Mesenchymal stem cell (in vitro differentiated cells and primary cell): ENCODE results near the gene KLHL3.

Experiments
- DNase-seq: peaks from one replicate; pipeline ENCODE4 v3.0.0-alpha.2; 2013
- H2AFZ ChIP-seq: one replicate; pipeline ENCODE4 v1.6.1; 2013; ENCODE audit warnings: low read depth, mild to moderate bottlenecking, control low read depth, inconsistent platforms, low read length, moderate library complexity
- H2AK5ac ChIP-seq: 2 replicates; pipeline ENCODE4 v1.6.1; 2013; ENCODE audit warnings: low read length, moderate library complexity, mild to moderate bottlenecking, inconsistent platforms; ENCODE audit not compliant: severe bottlenecking
- H2BK120ac ChIP-seq: one replicate; pipeline ENCODE4 v1.6.1; 2013; ENCODE audit warnings: low read depth, mild to moderate bottlenecking, inconsistent platforms, low read length, moderate library complexity
- H2BK12ac ChIP-seq, 2 experiments: one replicate each; pipeline ENCODE4 v1.6.1; 2013; ENCODE audit warnings: inconsistent platforms in 2 of 2, low read length in 2 of 2, mild to moderate bottlenecking in 2 of 2, moderate library complexity in 2 of 2, control low read depth in 1 of 2
- H2BK15ac ChIP-seq: one replicate; pipeline ENCODE4 v1.6.1; 2013; ENCODE audit warnings: mild to moderate bottlenecking, low read depth, inconsistent platforms; ENCODE audit not compliant: poor library complexity, severe bottlenecking
- H2BK5ac ChIP-seq: 2 replicates; pipeline ENCODE4 v1.6.1; 2013; ENCODE audit warnings: low read depth, mild to moderate bottlenecking, low read length, control low read depth, inconsistent platforms; ENCODE audit not compliant: poor library complexity, severe bottlenecking
- H3K14ac ChIP-seq, 2 experiments: one replicate each; pipeline ENCODE4 v1.6.1; 2013; ENCODE audit warnings: inconsistent platforms in 2 of 2, low read length in 2 of 2, control low read depth in 1 of 2, mild to moderate bottlenecking in 1 of 2, moderate library complexity in 1 of 2
- H3K18ac ChIP-seq, 2 experiments: one replicate each; pipeline ENCODE4 v1.6.1; 2013; ENCODE audit warnings: inconsistent platforms in 2 of 2, low read length in 2 of 2, control low read depth in 1 of 2, low read depth in 1 of 2, mild to moderate bottlenecking in 1 of 2
- H3K23ac ChIP-seq, 2 experiments: one replicate each; pipeline ENCODE4 v1.6.1; 2013; ENCODE audit warnings: inconsistent platforms in 2 of 2, low read length in 2 of 2, mild to moderate bottlenecking in 2 of 2, moderate library complexity in 2 of 2, control low read depth in 1 of 2
- H3K27ac ChIP-seq: 2 replicates; pipeline ENCODE4 v1.5.1; 2013; ENCODE audit warnings: mild to moderate bottlenecking, moderate library complexity, low read length, control low read depth, inconsistent platforms; ENCODE audit not compliant: poor library complexity, severe bottlenecking
- H3K27me3 ChIP-seq, 2 experiments: 2 replicates each; pipeline versions ENCODE4 v1.6.1 to v1.7.0; 2013; ENCODE audit warnings: low read length in 2 of 2, mild to moderate bottlenecking in 2 of 2, moderate library complexity in 2 of 2, control low read depth in 1 of 2, inconsistent platforms in 1 of 2; ENCODE audit not compliant: control insufficient read depth in 1 of 2, insufficient read depth in 1 of 2
- H3K36me3 ChIP-seq, 2 experiments: 2 replicates each; pipeline versions ENCODE4 v1.6.1 to v1.7.0; 2013; ENCODE audit warnings: low read length in 2 of 2, control low read depth in 1 of 2, inconsistent platforms in 1 of 2, low read depth in 1 of 2, mild to moderate bottlenecking in 1 of 2; ENCODE audit not compliant: insufficient read depth in 2 of 2, control insufficient read depth in 1 of 2
- H3K4ac ChIP-seq, 2 experiments: one replicate each; pipeline ENCODE4 v1.6.1; 2013; ENCODE audit warnings: inconsistent platforms in 2 of 2, low read length in 2 of 2, mild to moderate bottlenecking in 2 of 2, moderate library complexity in 2 of 2, control low read depth in 1 of 2, low read depth in 1 of 2
- H3K4me1 ChIP-seq: 2 replicates; pipeline ENCODE4 v1.6.1; 2013; ENCODE audit warnings: low read depth, low read length, control low read depth; ENCODE audit not compliant: control insufficient read depth, insufficient read depth
- H3K4me2 ChIP-seq: 2 replicates; pipeline ENCODE4 v1.6.1; 2013; ENCODE audit warnings: low read length, mild to moderate bottlenecking, inconsistent platforms; ENCODE audit not compliant: poor library complexity, severe bottlenecking
- H3K4me3 ChIP-seq, 2 experiments: 2 replicates each; pipeline versions ENCODE4 v1.5.1 to v1.7.0; 2013; ENCODE audit warnings: low read length in 2 of 2, mild to moderate bottlenecking in 2 of 2, control low read depth in 1 of 2, low read depth in 1 of 2; ENCODE audit not compliant: insufficient read depth in 1 of 2
- H3K79me1 ChIP-seq: replicated peaks from 2 replicates; pipeline ENCODE4 v1.6.1; 2013; ENCODE audit warnings: mild to moderate bottlenecking, control low read depth, low read length, inconsistent platforms; ENCODE audit not compliant: poor library complexity, severe bottlenecking
- H3K9ac ChIP-seq: 2 replicates; pipeline ENCODE4 v1.7.0; 2013; ENCODE audit warnings: mild to moderate bottlenecking, low read length, moderate library complexity
- H3K9me3 ChIP-seq: 2 replicates; pipeline ENCODE4 v1.7.0; 2013; ENCODE audit warnings: mild to moderate bottlenecking, low read length; ENCODE audit not compliant: control insufficient read depth
- H4K8ac ChIP-seq: one replicate; pipeline ENCODE4 v1.6.1; 2013; ENCODE audit warnings: inconsistent platforms, mild to moderate bottlenecking, low read length, moderate library complexity
- H4K91ac ChIP-seq: one replicate; pipeline ENCODE4 v1.6.1; 2013; ENCODE audit warnings: mild to moderate bottlenecking, low read length, inconsistent platforms
- WGBS: methylation state at CpG from one replicate; pipeline ENCODE4 v1.1.7; 2013; ENCODE audit warnings: mixed read lengths; 5-methylcytosine and 5-hydroxymethylcytosine counted together

The KLHL3 gene

GRCh38 chr5:137641148-137641547, 94.7 kb downstream of the KLHL3 start:
- DNase-seq = no peak
- H3K4ac ChIP-seq = no peak overlapping the region
- WGBS = 84% methylated on average over 1 of the region's 1 CpG
- H2AFZ ChIP-seq = no peak overlapping the region
- no peak overlapping the region for H2BK5ac ChIP-seq
- H3K14ac ChIP-seq = no peak overlapping the region
- peaks cover 25% of the 10 kb centered on the region for H3K9me3 ChIP-seq
- H3K27ac ChIP-seq = no peak overlapping the region
- no peak overlapping the region for H3K4me3 ChIP-seq
- H2AK5ac ChIP-seq = no peak overlapping the region
- H2BK120ac ChIP-seq = no peak overlapping the region
- H3K79me1 ChIP-seq = no peaks in the 10 kb centered on the region
- no peak overlapping the region for H3K9ac ChIP-seq
- H3K23ac ChIP-seq = no peak overlapping the region
- no peak overlapping the region for H2BK15ac ChIP-seq
- H4K91ac ChIP-seq = no peak overlapping the region
- no peak overlapping the region for H3K4me2 ChIP-seq
- no peaks in the 10 kb centered on the region for H3K27me3 ChIP-seq
- H3K4me1 ChIP-seq = peaks cover 1% of the 10 kb centered on the region
- H3K18ac ChIP-seq = no peak overlapping the region
- no peak overlapping the region for H2BK12ac ChIP-seq
- H4K8ac ChIP-seq = no peak overlapping the region
- peaks cover 0 to 4% of the 10 kb centered on the region in 2 experiments for H3K36me3 ChIP-seq

- H3K14ac ChIP-seq = no peak overlapping the region
- H3K79me1 ChIP-seq = no peaks in the 10 kb centered on the region
- H3K27me3 ChIP-seq = no peaks in the 10 kb centered on the region
- H3K36me3 ChIP-seq = peaks cover 0 to 4% of the 10 kb centered on the region in 2 experiments
- H4K91ac ChIP-seq = no peak overlapping the region
- H2AFZ ChIP-seq = no peak overlapping the region
- no peak overlapping the region for H3K27ac ChIP-seq
- H3K9ac ChIP-seq = no peak overlapping the region
- peaks cover 12% of the 10 kb centered on the region for H3K9me3 ChIP-seq
- WGBS = 90% methylated on average over 11 of the region's 11 CpGs
- no peak overlapping the region for H3K4me2 ChIP-seq
- H2BK12ac ChIP-seq = no peak overlapping the region
- H2BK120ac ChIP-seq = no peak overlapping the region
- no peak overlapping the region for H3K4ac ChIP-seq
- H2AK5ac ChIP-seq = no peak overlapping the region
- no peak overlapping the region for H4K8ac ChIP-seq
- no peak overlapping the region for H2BK15ac ChIP-seq
- DNase-seq = no peak
- H3K23ac ChIP-seq = no peak overlapping the region
- no peak overlapping the region for H2BK5ac ChIP-seq
- no peak overlapping the region for H3K4me3 ChIP-seq
- H3K18ac ChIP-seq = no peak overlapping the region
- H3K4me1 ChIP-seq = peaks cover 4% of the 10 kb centered on the region
These were observed 96.2 kb downstream of the KLHL3 start for GRCh38 chr5:137639645-137640044.

- no peak overlapping the region for H2BK12ac ChIP-seq
- no peak overlapping the region for H2BK5ac ChIP-seq
- no peak overlapping the region for H2AFZ ChIP-seq
- H3K4me3 ChIP-seq = no peak overlapping the region
- no peak overlapping the region for H3K23ac ChIP-seq
- no peak overlapping the region for H3K14ac ChIP-seq
- no peaks in the 10 kb centered on the region for H3K27me3 ChIP-seq
- no peak overlapping the region for H4K8ac ChIP-seq
- H3K9me3 ChIP-seq = peaks cover 10% of the 10 kb centered on the region
- DNase-seq = no peak
- H3K4ac ChIP-seq = no peak overlapping the region
- H3K9ac ChIP-seq = no peak overlapping the region
- H2BK120ac ChIP-seq = no peak overlapping the region
- peaks cover 0 to 4% of the 10 kb centered on the region in 2 experiments for H3K36me3 ChIP-seq
- H3K4me2 ChIP-seq = no peak overlapping the region
- no peak overlapping the region for H2BK15ac ChIP-seq
- no peak overlapping the region for H4K91ac ChIP-seq
- no peaks in the 10 kb centered on the region for H3K79me1 ChIP-seq
- peaks cover 4% of the 10 kb centered on the region for H3K4me1 ChIP-seq
- no peak overlapping the region for H3K27ac ChIP-seq
- H3K18ac ChIP-seq = no peak overlapping the region
- 94% methylated on average over 13 of the region's 13 CpGs for WGBS
- H2AK5ac ChIP-seq = no peak overlapping the region
These were observed 97.0 kb downstream of the KLHL3 start for GRCh38 chr5:137638841-137639240.

- no peak overlapping the region for H3K23ac ChIP-seq
- H2AFZ ChIP-seq = no peak overlapping the region
- no peak overlapping the region for H3K14ac ChIP-seq
- no peaks in the 10 kb centered on the region for H3K27me3 ChIP-seq
- H4K91ac ChIP-seq = no peak overlapping the region
- WGBS = 92% methylated on average over 14 of the region's 15 CpGs
- DNase-seq = no peak
- H3K79me1 ChIP-seq = no peaks in the 10 kb centered on the region
- no peak overlapping the region for H3K18ac ChIP-seq
- no peak overlapping the region for H2BK120ac ChIP-seq
- peaks cover 10% of the 10 kb centered on the region for H3K9me3 ChIP-seq
- no peak overlapping the region for H2BK15ac ChIP-seq
- peaks cover 0 to 4% of the 10 kb centered on the region in 2 experiments for H3K36me3 ChIP-seq
- H2BK5ac ChIP-seq = no peak overlapping the region
- no peak overlapping the region for H2AK5ac ChIP-seq
- no peak overlapping the region for H3K27ac ChIP-seq
- H2BK12ac ChIP-seq = no peak overlapping the region
- H4K8ac ChIP-seq = no peak overlapping the region
- H3K4ac ChIP-seq = no peak overlapping the region
- H3K4me1 ChIP-seq = peaks cover 4% of the 10 kb centered on the region
- H3K9ac ChIP-seq = no peak overlapping the region
- no peak overlapping the region for H3K4me2 ChIP-seq
- H3K4me3 ChIP-seq = no peak overlapping the region
These were observed 98.8 kb downstream of the KLHL3 start for GRCh38 chr5:137636830-137637714.
